ENCODE data around the gene PAX2.

The PAX2 gene

GRCh38 chr10:100793055-100793454, 47.7 kb downstream of the PAX2 start:
- DNase-seq = no peak

GRCh38 chr10:100799881-100800280, 54.5 kb downstream of the PAX2 start:
- no peak for DNase-seq

GRCh38 chr10:100800931-100801330, 55.5 kb downstream of the PAX2 start:
- DNase-seq = no peak

- DNase-seq = no peak
Measured at GRCh38 chr10:100802196-100802595, 56.8 kb downstream of the PAX2 start.

- DNase-seq = no peak
Measured at GRCh38 chr10:100802607-100803006, 57.2 kb downstream of the PAX2 start.

GRCh38 chr10:100803492-100803891, 58.1 kb downstream of the PAX2 start:
- no peak for DNase-seq

GRCh38 chr10:100803908-100804307, 58.5 kb downstream of the PAX2 start:
- no peak for DNase-seq

GRCh38 chr10:100805543-100806355, 60.4 kb downstream of the PAX2 start:
- DNase-seq = no peak

- no peak for DNase-seq
Measured at GRCh38 chr10:100806356-100806645, 60.9 kb downstream of the PAX2 start.

GRCh38 chr10:100807241-100807951, 62.0 kb downstream of the PAX2 start:
- no peak for DNase-seq

- DNase-seq = no peak
Measured at GRCh38 chr10:100808876-100809275, 63.5 kb downstream of the PAX2 start.

GRCh38 chr10:100810091-100810834, 64.9 kb downstream of the PAX2 start:
- DNase-seq = no peak

GRCh38 chr10:100810835-100811116, 65.4 kb downstream of the PAX2 start:
- no peak for DNase-seq

- DNase-seq = no peak
Measured at GRCh38 chr10:100811261-100811660, 65.9 kb downstream of the PAX2 start.

- DNase-seq = no peak
Measured at GRCh38 chr10:100811752-100812750, 66.7 kb downstream of the PAX2 start.

GRCh38 chr10:100812978-100813377, 67.6 kb downstream of the PAX2 start:
- no peak for DNase-seq

- no peak for DNase-seq
Measured at GRCh38 chr10:100814751-100815474, 69.5 kb downstream of the PAX2 start.

GRCh38 chr10:100816671-100817070, 71.3 kb downstream of the PAX2 start:
- DNase-seq = no peak

GRCh38 chr10:100817268-100817839, 72.0 kb downstream of the PAX2 start:
- no peak for DNase-seq

- DNase-seq = no peak
Measured at GRCh38 chr10:100819424-100819823, 74.0 kb downstream of the PAX2 start.

- no peak for DNase-seq
Measured at GRCh38 chr10:100823194-100823593, 77.8 kb downstream of the PAX2 start.

- no peak for DNase-seq
Measured at GRCh38 chr10:100824886-100825285, 79.5 kb downstream of the PAX2 start.
